ENCODE measurements around the gene TLR8. TPM values are rescaled to one million over a fixed set of nuclear protein-coding genes. Genes with fewer than 3 reads are reported as not detected.

Gene TLR8
- total and polyA plus RNA-seq, 4 donors, result 0.91 to 27.1 (median 5.9) TPM

DNA sequence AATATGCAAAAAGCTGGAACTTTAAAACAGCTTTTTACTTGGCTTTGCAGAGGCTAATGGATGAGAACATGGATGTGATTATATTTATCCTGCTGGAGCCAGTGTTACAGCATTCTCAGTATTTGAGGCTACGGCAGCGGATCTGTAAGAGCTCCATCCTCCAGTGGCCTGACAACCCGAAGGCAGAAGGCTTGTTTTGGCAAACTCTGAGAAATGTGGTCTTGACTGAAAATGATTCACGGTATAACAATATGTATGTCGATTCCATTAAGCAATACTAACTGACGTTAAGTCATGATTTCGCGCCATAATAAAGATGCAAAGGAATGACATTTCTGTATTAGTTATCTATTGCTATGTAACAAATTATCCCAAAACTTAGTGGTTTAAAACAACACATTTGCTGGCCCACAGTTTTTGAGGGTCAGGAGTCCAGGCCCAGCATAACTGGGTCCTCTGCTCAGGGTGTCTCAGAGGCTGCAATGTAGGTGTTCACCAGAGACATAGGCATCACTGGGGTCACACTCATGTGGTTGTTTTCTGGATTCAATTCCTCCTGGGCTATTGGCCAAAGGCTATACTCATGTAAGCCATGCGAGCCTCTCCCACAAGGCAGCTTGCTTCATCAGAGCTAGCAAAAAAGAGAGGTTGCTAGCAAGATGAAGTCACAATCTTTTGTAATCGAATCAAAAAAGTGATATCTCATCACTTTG, 15.6 kb downstream of the TLR8 start:
- no peak for ATAC-seq (ENCODE audit: insufficient read depth, low FRiP score)
- Histone ChIP-seq H3K9ac (ENCODE audit: insufficient read depth in 1 of 2, low read length in 2 of 2) (no peak overlapping the region), H3K27ac (ENCODE audit: low read depth in 1 of 2, low read length in 1 of 2) (no peak overlapping the region), H3K4me1 (ENCODE audit: control insufficient read depth in 5 of 5, insufficient read depth in 5 of 5, low read length in 5 of 5) (no peaks in the 10 kb centered on the region), H3K36me3 (ENCODE audit: control insufficient read depth in 4 of 4, insufficient read depth in 4 of 4, low read length in 4 of 4) (no peaks in the 10 kb centered on the region), H3K27me3 (ENCODE audit: control insufficient read depth in 3 of 3, insufficient read depth in 3 of 3, low read length in 2 of 3) (peaks cover 0 to 8% (median 5%) of the 10 kb centered on the region in 3 donors), H3K4me3 (no peak overlapping the region), H3K9me3 (ENCODE audit: control insufficient read depth in 4 of 4, insufficient read depth in 3 of 4, low read length in 3 of 4) (peaks cover 0 to 2% (median 0%) of the 10 kb centered on the region in 4 donors)
- TF ChIP-seq, protein P1, sequence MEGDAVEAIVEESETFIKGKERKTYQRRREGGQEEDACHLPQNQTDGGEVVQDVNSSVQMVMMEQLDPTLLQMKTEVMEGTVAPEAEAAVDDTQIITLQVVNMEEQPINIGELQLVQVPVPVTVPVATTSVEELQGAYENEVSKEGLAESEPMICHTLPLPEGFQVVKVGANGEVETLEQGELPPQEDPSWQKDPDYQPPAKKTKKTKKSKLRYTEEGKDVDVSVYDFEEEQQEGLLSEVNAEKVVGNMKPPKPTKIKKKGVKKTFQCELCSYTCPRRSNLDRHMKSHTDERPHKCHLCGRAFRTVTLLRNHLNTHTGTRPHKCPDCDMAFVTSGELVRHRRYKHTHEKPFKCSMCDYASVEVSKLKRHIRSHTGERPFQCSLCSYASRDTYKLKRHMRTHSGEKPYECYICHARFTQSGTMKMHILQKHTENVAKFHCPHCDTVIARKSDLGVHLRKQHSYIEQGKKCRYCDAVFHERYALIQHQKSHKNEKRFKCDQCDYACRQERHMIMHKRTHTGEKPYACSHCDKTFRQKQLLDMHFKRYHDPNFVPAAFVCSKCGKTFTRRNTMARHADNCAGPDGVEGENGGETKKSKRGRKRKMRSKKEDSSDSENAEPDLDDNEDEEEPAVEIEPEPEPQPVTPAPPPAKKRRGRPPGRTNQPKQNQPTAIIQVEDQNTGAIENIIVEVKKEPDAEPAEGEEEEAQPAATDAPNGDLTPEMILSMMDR (IDR thresholded peaks at IDR 0.05; ENCODE audit: control extremely low read depth, extremely low read depth), result no peak
- WGBS, 2 donors, result 86 to 96% methylated on average over 10 of the region's 10 CpGs
- DNase-seq, result no peak

DNA sequence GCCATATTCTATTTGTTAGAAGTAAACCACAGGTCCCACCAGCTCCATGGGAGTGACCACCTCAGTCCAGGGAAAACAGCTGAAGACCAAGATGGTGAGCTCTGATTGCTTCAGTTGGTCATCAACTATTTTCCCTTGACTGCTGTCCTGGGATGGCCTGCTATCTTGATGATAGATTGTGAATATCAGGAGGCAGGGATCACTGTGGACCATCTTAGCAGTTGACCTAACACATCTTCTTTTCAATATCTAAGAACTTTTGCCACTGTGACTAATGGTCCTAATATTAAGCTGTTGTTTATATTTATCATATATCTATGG, 16.1 kb downstream of the TLR8 start:
- no peak overlapping the region for H3K27ac ChIP-seq (ENCODE audit: low read depth in 1 of 2, low read length in 1 of 2)
- peaks cover 0 to 8% (median 5%) of the 10 kb centered on the region in 3 donors for H3K27me3 ChIP-seq (ENCODE audit: control insufficient read depth in 3 of 3, insufficient read depth in 3 of 3, low read length in 2 of 3)
- no peak for ATAC-seq (ENCODE audit: insufficient read depth, low FRiP score)
- no peaks in the 10 kb centered on the region for H3K36me3 ChIP-seq (ENCODE audit: control insufficient read depth in 4 of 4, insufficient read depth in 4 of 4, low read length in 4 of 4)
- peaks cover 0 to 2% (median 0%) of the 10 kb centered on the region in 4 donors for H3K9me3 ChIP-seq (ENCODE audit: control insufficient read depth in 4 of 4, insufficient read depth in 3 of 4, low read length in 3 of 4)
- TF ChIP-seq, protein P1 (IDR thresholded peaks at IDR 0.05; ENCODE audit: control extremely low read depth, extremely low read depth), result no peak
- H3K4me3 ChIP-seq, result no peak overlapping the region
- DNase-seq, result no peak
- H3K9ac ChIP-seq (ENCODE audit: insufficient read depth in 1 of 2, low read length in 2 of 2), result no peak overlapping the region
- no peaks in the 10 kb centered on the region for H3K4me1 ChIP-seq (ENCODE audit: control insufficient read depth in 5 of 5, insufficient read depth in 5 of 5, low read length in 5 of 5)

DNA sequence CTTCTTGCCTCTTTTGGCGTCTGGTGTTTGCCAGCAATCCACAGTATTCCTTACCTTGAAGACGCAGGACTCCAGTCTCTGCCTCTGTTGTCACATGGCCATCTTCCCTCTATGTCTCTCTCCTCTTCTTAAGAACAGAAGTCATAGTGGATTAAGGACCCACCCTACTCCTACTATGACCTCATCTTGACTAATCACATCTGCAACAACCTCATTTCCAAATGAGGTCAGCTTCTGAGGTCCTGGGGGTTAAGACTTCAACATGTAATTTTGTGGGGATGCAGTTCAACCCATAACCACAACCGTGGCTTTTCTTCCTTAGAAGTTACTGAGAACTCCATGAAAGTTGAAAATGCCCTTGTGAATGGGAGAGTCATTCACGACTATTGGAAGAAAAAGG, 23.3 kb downstream of the TLR8 start:
- Histone ChIP-seq H3K4me1 (ENCODE audit: control insufficient read depth in 5 of 5, insufficient read depth in 5 of 5, low read length in 5 of 5) (no peaks in the 10 kb centered on the region), H3K27ac (ENCODE audit: low read depth in 1 of 2, low read length in 1 of 2) (no peak overlapping the region), H3K36me3 (ENCODE audit: control insufficient read depth in 4 of 4, insufficient read depth in 4 of 4, low read length in 4 of 4) (no peaks in the 10 kb centered on the region), H3K9me3 (ENCODE audit: control insufficient read depth in 4 of 4, insufficient read depth in 3 of 4, low read length in 3 of 4) (no peaks in the 10 kb centered on the region), H3K9ac (ENCODE audit: insufficient read depth in 1 of 2, low read length in 2 of 2) (no peak overlapping the region), H3K4me3 (no peak overlapping the region), H3K27me3 (ENCODE audit: control insufficient read depth in 3 of 3, insufficient read depth in 3 of 3, low read length in 2 of 3) (peaks cover 0 to 9% (median 0%) of the 10 kb centered on the region in 3 donors)
- no peak for ATAC-seq (ENCODE audit: insufficient read depth, low FRiP score)
- DNase-seq, result no peak
- TF ChIP-seq, protein P1 (IDR thresholded peaks at IDR 0.05; ENCODE audit: control extremely low read depth, extremely low read depth), result no peak
- 78 to 87% methylated on average over 4 of the region's 4 CpGs for WGBS, 2 donors

DNA sequence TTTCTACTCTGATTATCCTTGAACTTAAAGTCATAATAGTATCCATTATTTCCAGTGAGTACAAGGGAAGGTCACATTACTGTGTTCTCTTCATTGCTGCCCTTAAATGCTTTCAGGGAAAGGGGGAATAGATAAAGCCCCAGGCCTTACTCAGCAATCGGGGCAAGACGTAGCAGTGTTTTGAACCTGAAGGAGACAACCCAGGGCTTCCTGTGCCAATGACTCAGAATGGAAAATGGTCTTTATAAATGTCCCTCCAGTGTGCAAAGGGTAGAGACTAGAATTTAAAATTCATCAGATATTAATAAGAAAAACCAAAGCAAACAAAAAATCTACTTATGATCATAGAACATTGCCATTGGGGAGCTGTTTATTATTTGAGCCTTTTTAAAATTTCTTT, 23.7 kb downstream of the TLR8 start:
- 87 to 90% methylated on average over 2 of the region's 2 CpGs for WGBS, 2 donors
- H3K4me3 ChIP-seq, result no peak overlapping the region
- no peak for DNase-seq
- peaks cover 0 to 9% (median 3%) of the 10 kb centered on the region in 3 donors for H3K27me3 ChIP-seq (ENCODE audit: control insufficient read depth in 3 of 3, insufficient read depth in 3 of 3, low read length in 2 of 3)
- TF ChIP-seq, protein P1 (IDR thresholded peaks at IDR 0.05; ENCODE audit: control extremely low read depth, extremely low read depth), result no peak
- no peak overlapping the region for H3K9ac ChIP-seq (ENCODE audit: insufficient read depth in 1 of 2, low read length in 2 of 2)
- H3K36me3 ChIP-seq (ENCODE audit: control insufficient read depth in 4 of 4, insufficient read depth in 4 of 4, low read length in 4 of 4), result no peaks in the 10 kb centered on the region
- no peak for ATAC-seq (ENCODE audit: insufficient read depth, low FRiP score)
- no peaks in the 10 kb centered on the region for H3K9me3 ChIP-seq (ENCODE audit: control insufficient read depth in 4 of 4, insufficient read depth in 3 of 4, low read length in 3 of 4)
- H3K4me1 ChIP-seq (ENCODE audit: control insufficient read depth in 5 of 5, insufficient read depth in 5 of 5, low read length in 5 of 5), result no peaks in the 10 kb centered on the region
- no peak overlapping the region for H3K27ac ChIP-seq (ENCODE audit: low read depth in 1 of 2, low read length in 1 of 2)
